CD4-positive, alpha-beta T cell treated with Interleukin-15 for 1 hour (primary cell): ENCODE results near the gene ADGRL3.
"Not testable (repeated sequence)": the region's sequence is repeated elsewhere in the genome, so short reads cannot be mapped to it uniquely, and the experiment has no call there.

Source experiments
- DNase-seq: peaks from one replicate; pipeline ENCODE4 v3.0.0-alpha.2; 2020

The ADGRL3 gene

DNA sequence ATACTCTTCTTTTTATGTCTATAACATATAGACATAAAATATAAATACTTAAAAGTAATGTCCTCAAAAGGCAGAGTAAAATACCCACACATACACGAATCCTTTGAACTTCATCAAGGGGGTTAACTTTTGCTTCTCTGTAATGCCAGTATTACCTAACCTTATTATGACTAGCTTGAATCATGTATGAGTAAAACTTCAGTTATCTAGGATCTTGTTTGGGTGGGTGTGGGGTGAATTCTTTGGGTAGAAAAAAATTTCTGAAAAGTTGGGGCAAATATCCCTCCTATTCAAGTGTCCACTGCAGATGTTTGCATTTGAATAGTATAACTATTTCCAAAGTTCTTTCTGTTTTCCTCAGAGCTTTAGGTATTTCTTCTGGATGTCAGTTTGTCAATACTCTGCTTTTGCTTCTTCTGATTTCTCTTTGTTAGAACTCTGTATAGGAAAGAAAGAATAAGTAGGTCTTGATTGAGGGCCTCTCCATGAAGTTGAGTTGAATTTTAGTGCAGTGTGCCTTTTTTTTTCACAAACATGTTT, 173.8 kb downstream of the ADGRL3 start:
- DNase-seq, result no peak

DNA sequence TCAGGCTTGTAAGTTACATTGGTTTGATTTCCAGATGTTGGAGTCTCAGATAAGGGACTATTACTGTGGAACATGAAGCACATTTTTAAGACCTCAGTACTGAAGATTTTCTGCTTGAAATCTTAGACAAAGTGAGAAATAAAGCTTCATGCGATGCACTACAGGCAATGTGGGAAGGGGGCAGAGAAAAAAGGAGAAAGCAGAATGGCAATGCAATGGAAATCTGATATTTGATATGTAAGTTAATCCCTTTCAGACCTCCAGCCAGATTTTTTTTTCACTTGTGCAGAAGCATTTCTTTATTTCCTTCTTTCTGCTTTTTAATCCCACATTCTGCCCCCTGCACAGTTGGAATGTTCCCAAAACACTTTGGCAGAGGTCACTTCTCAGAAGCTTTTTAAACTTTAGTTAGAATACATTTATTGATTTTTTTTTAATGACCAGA, 174.3 kb downstream of the ADGRL3 start:
- no peak for DNase-seq

DNA sequence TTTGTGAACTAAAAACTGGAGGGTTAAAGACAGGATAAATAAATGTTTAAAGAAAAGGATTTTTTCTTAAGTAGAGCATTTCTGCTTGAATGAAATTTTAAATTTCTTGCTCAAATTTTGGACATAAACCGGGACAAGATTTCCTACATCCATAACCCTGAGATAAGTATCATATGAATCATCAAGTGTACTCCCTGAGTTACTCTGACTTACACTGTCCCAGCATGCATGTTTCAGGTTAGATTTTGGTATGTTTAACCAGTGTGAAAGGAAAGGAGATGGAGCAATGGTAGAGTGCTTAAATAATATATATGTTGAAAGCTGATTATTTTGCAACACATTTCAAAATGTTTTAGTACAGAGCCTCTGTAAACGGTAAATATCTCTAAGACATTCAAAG, 175.2 kb downstream of the ADGRL3 start:
- no peak for DNase-seq

DNA sequence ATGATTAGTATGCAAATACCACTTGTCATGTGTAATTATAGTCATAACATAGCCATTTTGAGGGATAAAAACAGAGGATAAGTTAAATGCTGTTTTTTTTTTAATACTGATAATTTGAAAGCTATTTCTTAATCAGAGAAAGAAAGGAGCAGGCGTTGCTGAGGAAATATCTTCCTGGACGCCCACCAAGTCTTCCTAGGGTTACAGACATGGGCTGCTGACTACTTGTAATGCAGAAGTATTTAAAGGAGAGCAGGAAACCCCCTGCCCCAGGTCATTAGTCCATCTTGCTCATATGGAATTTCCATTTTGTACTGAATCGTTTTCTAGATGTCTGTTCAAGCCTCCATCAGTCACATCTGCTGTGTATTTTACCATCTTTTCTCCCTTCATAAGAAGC, 176.2 kb downstream of the ADGRL3 start:
- no peak for DNase-seq

DNA sequence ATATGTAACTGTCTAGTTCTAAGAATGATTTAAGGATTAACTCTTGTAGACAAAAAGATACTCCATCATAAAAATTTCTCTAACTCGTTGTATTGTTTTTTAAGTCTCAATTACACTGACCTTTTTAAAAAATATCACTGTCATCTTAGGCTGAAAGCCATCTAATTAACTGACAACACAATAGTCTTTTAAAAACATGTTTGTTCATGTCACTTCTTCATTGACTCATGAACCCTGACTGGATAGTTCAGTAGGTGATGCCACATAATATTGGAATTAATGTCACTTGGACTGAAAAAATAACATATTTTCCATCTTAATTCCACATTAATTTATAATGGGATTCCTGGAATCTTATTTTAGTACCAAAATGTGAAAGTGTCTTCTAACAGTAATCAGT, 179.3 kb downstream of the ADGRL3 start:
- DNase-seq, result no peak

DNA sequence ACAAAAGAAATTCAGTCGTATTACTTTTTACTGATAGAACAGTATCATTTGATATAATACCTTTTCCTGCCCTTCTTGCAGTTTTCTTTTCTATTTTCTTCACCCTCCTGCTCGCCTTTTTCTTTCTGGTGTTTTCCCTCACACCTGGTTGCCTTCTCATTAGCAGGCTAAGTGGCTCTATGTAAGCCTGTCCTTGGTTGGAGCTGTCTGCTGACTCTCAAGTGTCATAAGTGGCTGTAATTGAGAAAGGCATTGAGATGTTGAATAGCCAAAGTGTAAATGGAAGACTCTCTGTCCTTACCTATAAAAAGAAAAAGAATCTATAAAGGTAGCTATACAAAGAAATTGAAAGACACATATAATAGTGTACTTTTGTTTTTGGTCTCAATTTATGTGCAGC, 180.7 kb downstream of the ADGRL3 start:
- no peak for DNase-seq

DNA sequence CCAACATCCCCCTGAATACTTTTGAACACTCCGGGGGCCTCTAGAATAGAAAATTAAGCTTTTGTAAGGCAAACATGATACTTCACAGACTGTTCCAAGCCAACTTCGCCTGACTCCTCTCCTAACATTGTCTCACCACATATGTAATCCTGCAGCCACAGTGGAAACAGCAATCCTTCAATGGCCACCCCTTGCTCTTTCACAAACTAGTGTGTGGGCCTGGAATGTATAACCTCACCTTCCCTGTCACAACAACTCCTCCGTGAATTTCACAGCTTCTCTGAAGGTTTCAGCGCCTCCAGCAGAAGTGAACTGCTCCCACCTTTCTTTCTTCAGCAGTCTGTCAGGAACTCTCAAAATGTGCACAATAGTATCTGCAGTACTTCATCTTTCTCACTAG, 185.1 kb downstream of the ADGRL3 start:
- DNase-seq, result no peak

DNA sequence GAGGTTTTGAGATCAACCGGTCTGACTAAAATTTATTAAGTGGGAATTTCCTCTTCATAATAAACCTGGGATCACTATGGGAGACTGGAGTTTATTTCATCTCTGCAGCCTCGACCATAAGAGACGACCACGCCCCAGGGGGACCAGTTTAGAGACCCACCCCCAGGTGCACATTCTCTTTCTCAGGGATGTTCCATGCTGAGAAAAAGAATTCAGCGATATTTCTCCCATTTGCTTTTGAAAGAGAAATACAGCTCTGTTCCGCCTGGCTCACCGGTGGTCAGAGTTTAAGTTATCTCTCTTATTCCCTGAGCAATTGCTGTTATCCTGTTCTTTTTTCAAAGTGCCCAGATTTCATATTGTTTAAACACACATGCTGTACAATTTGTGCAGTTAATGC, 187.2 kb downstream of the ADGRL3 start:
- not testable (repeated sequence) for DNase-seq

DNA sequence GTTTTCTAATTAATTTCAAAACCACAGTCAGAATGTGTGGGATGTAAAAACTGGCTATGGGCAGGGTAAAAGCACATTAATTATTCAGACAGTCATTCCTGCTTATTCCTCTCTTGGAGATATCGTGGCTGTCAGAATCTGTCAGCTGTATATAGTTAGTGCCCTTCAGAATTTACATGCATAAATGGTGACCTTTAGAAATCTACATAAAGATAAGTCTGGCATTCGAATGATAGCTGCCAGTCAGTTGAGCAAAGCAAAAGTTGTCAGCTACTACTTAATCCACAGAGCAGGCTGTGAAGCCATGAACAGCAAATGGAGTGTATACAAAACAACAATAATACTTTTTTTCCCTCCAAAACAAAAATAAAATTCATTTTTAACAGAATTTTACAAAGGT, 189.5 kb downstream of the ADGRL3 start:
- DNase-seq, result no peak

DNA sequence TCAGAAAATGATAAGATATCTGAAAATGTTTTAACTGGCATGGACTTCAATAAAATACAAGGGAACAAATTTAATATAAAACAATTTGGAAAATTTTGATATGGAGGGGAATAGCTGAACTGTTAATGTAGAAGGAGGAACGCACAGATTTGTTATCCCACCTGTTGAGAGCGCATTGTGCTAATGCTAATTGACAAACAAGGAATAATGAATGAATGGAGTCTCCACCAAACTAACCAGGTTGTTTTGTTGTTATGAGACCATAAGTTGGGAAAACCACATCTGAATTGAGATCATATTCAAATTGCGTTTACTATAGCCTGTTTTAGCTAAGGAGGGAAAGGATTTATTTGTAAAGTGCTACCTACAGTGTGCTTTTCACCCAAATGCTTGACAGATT, 195.6 kb downstream of the ADGRL3 start:
- DNase-seq, result no peak

DNA sequence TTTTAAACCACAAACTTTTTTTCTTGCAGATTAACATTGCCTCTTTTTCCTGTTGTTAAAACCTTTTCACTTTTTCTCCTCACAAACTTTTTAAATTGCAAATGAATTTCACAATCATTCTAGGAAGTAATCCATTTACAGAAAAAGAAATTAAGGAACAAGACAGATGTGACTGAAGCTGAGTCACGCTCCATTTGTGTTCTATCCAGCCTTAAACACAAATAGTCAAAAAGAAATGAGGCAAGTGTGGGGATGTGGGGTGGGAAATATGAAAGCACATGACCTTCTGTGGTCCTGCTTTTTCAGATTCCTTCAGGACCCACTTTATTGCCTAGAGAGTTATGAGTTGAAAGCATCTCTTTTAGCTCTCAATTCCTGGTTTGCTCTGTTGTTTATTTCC, 197.0 kb downstream of the ADGRL3 start:
- no peak for DNase-seq

DNA sequence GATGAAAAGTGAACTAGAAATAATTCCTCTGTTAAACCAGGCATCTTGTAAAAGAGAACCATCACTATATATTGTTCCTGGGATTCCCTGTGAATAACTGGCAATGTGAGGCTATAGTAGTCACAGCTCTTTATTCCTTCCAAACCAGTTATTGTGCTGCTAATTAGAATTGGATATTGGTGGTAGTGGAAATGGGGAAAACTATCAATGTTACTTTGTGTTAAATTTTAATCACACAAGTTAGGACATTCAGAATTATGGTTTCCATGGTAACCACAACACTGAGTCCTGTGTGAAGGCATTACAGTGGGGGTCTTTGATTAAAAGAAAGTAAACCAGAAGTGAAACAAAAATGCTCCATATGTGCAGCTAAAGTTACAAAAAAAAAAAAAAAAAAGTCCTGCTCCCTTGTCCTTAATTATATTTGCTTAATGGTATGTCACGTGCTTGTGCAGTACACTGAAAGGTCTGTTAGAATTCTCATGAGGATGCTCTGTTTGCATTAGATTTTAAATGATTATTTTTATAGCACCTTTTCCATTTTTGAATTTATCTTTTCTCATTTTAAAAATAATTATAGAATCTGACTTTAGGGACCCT, 200.4 kb downstream of the ADGRL3 start:
- no peak for DNase-seq

DNA sequence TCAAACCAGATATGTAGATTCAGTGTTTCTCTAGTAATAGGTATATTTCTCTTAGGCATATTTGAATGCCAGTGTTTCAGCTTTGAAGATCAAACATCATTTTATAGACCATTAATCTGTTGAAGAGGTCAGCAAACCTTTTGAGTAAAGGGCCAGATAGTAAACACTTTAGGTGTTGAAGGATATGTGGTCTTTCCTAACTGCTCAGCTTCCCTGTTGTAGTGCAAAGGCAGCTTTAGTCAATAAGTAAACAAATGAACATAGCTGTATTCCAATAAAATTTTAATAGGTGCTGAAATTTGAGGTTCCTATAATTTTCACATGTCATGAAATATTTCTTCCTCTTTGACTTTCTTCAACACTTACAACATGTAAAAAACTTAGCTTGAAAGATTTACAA, 201.6 kb downstream of the ADGRL3 start:
- no peak for DNase-seq

DNA sequence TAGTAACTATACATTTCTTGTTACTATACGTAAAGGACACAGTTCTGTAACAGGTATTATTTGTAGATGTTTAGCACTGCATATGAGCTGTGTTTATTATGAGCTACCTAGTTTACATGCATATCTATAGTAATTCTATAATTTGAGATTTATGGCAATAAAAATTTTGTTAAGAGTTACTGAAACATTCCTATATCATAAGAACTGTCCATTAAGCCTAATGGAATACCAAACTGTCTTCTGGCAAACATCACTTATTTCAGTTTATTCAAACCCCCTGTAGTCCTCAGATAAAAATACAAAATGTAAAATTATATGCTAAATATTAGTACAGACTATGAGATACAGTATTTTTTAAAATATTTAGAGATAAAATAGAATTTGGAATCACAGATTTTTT, 205.2 kb downstream of the ADGRL3 start:
- no peak for DNase-seq

DNA sequence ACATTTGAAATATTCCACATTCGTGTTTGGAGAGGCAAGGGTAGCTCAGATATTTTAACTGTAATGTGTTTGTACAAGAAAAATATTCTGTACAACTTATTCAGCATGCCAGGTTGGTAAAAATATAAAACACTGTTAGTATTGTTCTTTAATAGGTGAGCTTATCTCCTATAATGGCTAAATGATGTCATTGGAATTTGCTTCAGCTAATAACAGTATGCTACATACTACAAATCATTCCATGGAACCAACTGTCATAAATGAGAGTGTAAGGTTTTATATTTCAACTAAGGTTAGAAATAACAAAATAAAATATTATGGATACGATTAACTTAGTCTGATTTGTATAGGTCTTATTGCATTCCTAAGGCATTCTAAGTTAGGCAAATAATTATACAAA, 206.6 kb downstream of the ADGRL3 start:
- DNase-seq, result no peak

DNA sequence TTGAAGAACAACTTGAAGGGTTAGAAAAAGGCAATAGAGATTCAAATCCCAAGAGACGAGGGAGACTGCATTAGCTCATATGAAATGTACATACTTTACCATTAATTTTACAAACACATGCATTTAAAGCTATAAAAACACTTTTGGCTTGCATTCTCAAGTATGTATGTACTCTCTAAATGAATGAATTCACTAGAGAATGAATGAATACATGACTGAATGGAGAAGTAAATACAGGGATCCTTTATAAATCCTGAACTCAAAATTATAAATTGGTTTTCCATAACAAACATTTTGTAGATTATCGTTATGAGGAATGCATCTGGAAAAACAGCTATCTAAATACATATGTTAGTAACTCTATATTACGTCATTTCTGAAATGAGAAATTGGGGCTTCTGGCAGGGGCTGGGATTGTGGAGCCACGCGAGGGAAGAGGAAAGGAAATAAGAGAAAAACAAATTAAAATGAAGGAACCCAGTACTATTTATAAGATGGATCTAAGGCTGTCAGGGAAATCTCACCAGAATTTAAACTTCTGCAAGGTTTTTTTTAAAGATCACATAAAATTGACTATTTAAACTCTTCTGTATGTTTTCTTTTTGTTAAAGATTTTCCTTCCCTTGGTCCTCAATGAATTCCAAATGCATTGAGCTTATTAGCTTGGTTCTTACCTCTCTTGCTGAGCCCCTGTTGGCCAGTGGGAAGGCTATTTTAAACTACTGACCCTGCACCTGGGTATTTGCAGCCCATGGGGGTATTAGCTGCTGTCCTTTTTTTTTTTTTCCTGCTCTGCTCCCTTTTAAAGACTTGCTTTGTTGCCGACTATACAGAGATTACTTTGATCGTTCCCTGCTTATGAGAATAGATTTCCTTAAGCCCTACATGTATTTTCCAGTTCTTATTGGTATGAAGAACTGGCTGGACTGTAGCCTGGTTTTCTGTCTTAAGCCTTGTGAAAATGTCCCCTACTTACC, 207.8 kb downstream of the ADGRL3 start:
- no peak for DNase-seq

DNA sequence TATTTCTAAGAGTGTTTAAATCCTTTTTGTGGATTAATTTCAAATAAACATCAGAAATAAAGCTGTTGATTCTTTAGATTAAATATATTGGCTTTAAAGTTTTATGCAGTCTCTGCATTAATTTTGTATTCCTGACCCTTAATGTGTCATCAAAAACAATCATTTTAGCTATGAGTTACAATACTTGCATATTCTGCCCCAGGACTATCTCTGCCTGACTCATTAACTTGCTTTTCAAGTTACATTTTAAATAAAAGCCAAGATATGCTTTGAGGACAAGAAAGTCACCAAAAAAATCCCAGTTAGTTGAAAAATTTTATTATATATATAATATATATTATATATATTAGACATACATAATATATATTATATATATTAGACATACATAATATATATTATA, 208.7 kb downstream of the ADGRL3 start:
- no peak for DNase-seq

DNA sequence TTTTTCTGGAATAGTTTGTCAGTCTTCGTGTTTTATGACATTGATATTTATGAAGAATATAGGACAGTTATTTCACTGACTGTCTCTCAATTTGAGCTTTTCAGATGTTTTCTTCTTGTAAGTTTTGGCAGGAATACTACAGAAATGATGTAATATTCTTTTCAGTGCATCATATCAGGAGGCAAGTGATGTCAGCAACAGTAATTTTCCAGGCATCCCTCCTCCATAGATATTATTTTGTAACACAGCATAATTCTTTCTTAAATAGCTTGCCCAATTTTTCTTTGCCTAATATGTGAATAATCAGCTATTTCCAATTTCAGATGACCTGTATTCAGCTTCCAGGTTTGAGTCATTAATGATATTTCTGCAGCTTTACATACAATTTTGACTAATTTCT, 211.1 kb downstream of the ADGRL3 start:
- no peak for DNase-seq

DNA sequence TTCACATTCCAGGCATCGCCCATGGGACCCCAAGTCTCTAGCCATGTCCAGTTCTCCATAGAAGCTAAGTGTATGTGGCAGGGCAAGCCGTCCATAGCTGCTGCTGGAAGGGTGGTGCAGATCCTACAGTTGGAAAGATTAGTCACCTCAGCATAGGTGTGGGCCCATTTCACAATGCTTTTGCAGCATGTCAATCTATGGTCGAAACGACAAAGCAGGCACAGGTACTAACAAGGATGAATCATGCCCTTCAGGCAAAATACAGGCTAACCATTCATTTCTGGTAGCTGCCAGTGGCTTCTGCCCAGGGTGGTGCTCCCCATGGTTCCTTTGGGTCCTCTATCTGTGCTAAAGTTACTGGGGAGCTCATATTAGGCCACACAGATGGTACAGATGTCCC, 225.2 kb downstream of the ADGRL3 start:
- no peak for DNase-seq

DNA sequence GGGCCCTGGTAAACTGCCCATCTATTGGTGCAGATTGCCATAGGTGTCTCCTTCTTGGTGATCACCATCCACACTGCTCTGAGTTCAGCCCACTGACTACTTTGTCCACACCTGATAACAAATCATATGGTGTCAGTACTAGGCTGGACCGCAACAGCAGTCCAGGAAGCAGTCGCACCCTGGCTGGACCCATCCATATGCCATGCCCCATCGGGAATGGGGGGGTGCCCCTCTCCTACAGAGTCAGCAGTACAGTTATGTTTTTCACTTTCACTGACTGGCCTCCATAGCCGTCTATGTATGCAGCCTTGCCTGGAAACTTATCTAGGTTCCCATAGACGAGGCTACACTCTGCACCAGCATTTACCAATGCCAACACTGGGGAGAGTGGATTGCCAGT, 226.1 kb downstream of the ADGRL3 start:
- DNase-seq, result no peak

DNA sequence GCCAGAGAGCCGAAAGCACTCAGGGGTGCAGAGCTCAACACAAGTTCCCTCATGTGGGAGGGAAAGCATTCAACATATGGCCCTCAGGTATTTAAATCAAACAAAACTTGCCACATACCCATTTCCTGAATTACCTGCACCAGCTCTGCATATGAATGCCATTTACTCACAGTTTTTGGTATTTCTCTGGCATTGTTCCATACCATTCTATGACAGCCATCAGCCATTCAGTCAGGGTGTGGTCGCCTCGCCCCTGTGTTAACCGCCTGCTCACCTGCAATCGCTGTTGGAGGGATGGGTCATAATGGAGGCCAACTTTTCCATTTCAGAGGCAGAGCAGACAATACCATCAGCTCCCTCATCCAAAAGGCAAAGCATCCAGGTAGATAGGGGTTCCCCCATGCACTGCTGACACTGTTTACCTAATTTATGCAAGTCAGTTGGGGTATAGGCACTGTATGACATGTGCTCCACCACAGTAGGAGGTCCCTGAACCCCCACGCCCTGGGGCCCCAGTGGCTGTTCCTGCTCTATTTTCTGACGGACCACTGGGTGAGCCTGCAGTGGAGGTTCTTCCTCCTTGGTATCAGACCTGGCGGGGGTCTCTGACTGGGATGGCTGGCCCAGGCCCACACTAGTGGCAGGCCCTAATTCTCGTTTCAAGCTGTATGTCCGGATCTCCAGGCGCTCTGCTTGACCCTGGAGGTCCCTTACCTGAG, 227.1 kb downstream of the ADGRL3 start:
- no peak for DNase-seq

DNA sequence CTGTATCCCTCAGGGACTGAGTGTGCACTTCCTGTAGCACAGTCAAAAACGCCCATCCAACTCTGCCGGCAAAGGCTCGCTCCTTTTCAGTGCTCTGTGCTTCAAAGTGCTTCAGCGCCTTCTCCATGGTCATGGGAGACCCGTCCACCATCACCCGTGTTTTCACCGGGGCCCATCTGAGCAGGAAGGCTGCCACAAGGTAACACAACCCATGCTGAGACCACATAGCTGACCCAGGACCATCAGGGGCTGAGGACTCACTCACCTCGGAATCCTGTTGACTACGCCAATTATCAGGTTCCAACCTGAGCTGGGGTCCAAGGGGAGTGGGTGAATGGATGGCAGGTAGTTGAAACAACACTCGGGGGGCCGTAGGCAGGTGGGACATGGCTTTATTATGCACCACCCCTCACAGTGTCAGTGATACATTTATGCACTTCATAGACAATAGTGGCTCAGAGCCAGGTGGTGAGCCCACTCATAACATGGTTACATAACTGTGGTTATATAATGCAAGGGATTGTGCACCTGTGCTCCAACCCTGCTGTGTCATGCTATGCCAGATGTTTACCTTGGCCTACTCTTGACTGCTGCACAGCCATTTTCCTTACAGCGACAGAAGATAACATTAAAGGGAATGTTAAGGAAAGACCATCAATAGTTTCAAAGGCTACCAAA, 227.8 kb downstream of the ADGRL3 start:
- DNase-seq, result no peak

DNA sequence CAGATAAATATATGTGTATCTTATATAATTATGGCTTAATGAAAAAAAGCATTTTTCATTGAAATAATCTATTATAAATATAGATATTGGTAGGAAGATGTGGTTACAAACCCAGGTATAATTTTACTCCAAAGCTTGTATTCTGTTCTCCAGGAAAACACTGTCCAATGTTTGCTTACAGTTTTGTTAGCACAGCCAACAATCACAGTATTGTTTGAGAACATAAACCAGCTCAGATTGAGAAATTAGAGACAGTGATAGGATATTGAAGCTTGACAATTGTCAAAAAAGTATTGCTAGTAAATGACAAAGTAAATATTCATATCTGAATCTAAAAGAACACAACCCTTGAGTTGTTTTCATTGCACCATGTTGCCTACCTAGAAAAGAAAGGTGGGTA, 228.8 kb downstream of the ADGRL3 start:
- no peak for DNase-seq
